H1 (cell line): ENCODE data around the gene RILPL1.
"Not testable (repeated sequence)": the region's sequence is repeated elsewhere in the genome, so short reads cannot be mapped to it uniquely, and the experiment has no call there.

Source experiments
- CHD1 ChIP-seq: IDR thresholded peaks from 2 replicates; pipeline ENCODE4 v1.6.1; 2012; ENCODE audit warnings: low read depth, low read length, improper control_type of control experiment
- CTCF ChIP-seq, 3 experiments: IDR thresholded peaks; 1 replicate in 2 of 3; 2 replicates in 1 of 3; pipeline versions ENCODE4 v1.5.1 to v1.6.1; 2011; ENCODE audit warnings: low read length in 3 of 3, mild to moderate bottlenecking in 3 of 3, inconsistent platforms in 2 of 3, low read depth in 1 of 3, moderate library complexity in 1 of 3; ENCODE audit not compliant: insufficient read depth in 1 of 3; ENCODE audit errors: control extremely low read depth in 1 of 3
- JUN ChIP-seq: IDR thresholded peaks from 2 replicates; pipeline ENCODE4 v1.6.1; 2011; ENCODE audit warnings: low read depth, mild to moderate bottlenecking, improper control_type of control experiment, low read length
- POLR2AphosphoS5 ChIP-seq: IDR thresholded peaks from 2 replicates; pipeline ENCODE4 v1.6.1; 2011; ENCODE audit warnings: low read depth, low read length
- TAF1 ChIP-seq: IDR thresholded peaks from 2 replicates; pipeline ENCODE4 v1.6.1; 2011; ENCODE audit warnings: mild to moderate bottlenecking, low read depth, low read length
- TF ChIP-seq, protein P1 (sequence below): IDR thresholded peaks from 2 replicates; pipeline ENCODE4 v1.6.1; 2012; ENCODE audit warnings: inconsistent platforms

DNA sequence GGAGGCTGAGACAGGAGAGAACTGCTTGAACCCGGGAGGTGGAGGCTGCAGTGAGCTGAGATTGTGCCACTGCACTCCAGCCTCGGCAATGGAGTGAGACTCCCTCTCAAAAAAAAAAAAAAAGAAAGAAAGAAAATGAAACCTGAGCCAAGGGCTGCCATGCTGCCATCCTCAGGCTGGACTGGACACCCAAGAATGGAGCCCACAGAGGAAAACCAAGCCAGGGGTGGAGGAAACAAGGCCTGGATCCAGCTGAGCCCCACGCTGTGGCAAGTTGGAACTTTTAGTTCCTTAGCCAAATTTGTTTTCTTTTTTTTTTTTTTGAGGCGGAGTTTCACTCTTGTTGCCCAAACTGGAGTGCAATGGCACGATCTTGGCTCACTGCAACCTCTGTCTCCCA, 52.3 kb downstream of the RILPL1 start:
- TF ChIP-seq CTCF (IDR thresholded peaks at IDR 0.05; ENCODE audit: control extremely low read depth in 1 of 3, insufficient read depth in 1 of 3, low read depth in 1 of 3, low read length in 3 of 3); TAF1; POLR2AphosphoS5; JUN; CHD1: not testable (repeated sequence)
- TF ChIP-seq, protein P1, sequence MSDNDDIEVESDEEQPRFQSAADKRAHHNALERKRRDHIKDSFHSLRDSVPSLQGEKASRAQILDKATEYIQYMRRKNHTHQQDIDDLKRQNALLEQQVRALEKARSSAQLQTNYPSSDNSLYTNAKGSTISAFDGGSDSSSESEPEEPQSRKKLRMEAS: not testable (repeated sequence)
